OCI-LY1 (cell line): ENCODE measurements around the gene FANCE.

Source experiments
- H2AFZ ChIP-seq: fragments of 200-600 bp; sonication (generic), shearing (Covaris generic); 2 replicates; pipeline ENCODE4 v1.6.0; 2014; ENCODE audit warnings: antibody characterized with exemption, mild to moderate bottlenecking, low read length
- H3F3A ChIP-seq: fragments of 200-600 bp; sonication (generic), shearing (Covaris generic); 2 replicates; pipeline ENCODE4 v1.6.0; 2014; ENCODE audit warnings: mild to moderate bottlenecking, antibody characterized with exemption, low read length, moderate library complexity; ENCODE audit not compliant: insufficient read depth
- H3K27ac ChIP-seq: fragments of 200-600 bp; sonication (generic); 2 replicates; pipeline ENCODE4 v1.5.1; 2014; ENCODE audit warnings: low read length, mixed run types, mild to moderate bottlenecking, low read depth; ENCODE audit not compliant: poor library complexity, severe bottlenecking
- H3K27me3 ChIP-seq: fragments of 200-600 bp; sonication (generic); 2 replicates; pipeline ENCODE4 v1.6.0; 2014; ENCODE audit warnings: antibody characterized with exemption, mild to moderate bottlenecking, low read length, moderate library complexity; ENCODE audit not compliant: insufficient read depth
- H3K36me3 ChIP-seq: fragments of 200-600 bp; sonication (generic); 2 replicates; pipeline ENCODE4 v1.6.1; 2014; ENCODE audit warnings: mild to moderate bottlenecking, antibody characterized with exemption, low read length, moderate library complexity, mixed read lengths; ENCODE audit not compliant: insufficient read depth
- H3K4me1 ChIP-seq: fragments of 200-600 bp; sonication (generic); 2 replicates; pipeline ENCODE4 v1.5.1; 2014; ENCODE audit warnings: mild to moderate bottlenecking, low read length, moderate library complexity; ENCODE audit not compliant: insufficient read depth, severe bottlenecking
- H3K4me2 ChIP-seq: fragments of 200-600 bp; sonication (generic), shearing (Covaris generic); 2 replicates; pipeline ENCODE4 v1.6.1; 2014; ENCODE audit warnings: low read length
- H3K4me3 ChIP-seq: fragments of 200-600 bp; sonication (generic); 2 replicates; pipeline ENCODE4 v1.5.1; 2014; ENCODE audit warnings: low read length, low read depth, mild to moderate bottlenecking, mixed read lengths; ENCODE audit not compliant: poor library complexity, severe bottlenecking
- H3K79me2 ChIP-seq: fragments of 200-600 bp; shearing (Covaris generic); 2 replicates; pipeline ENCODE4 v1.6.1; 2016; ENCODE audit warnings: mixed run types, low read length, mixed read lengths; ENCODE audit not compliant: insufficient read depth
- H3K9ac ChIP-seq: fragments of 200-600 bp; sonication (generic), shearing (Covaris generic); 2 replicates; pipeline ENCODE4 v1.6.1; 2014; ENCODE audit warnings: mild to moderate bottlenecking, low read length, mixed read lengths
- H3K9me2 ChIP-seq: fragments of 200-600 bp; sonication (generic), shearing (Covaris generic); 2 replicates; pipeline ENCODE4 v1.6.1; 2014; ENCODE audit warnings: low read depth, mild to moderate bottlenecking, low read length, mixed read lengths
- H3K9me3 ChIP-seq: fragments of 200-600 bp; shearing (Covaris generic); 2 replicates; pipeline ENCODE4 v1.6.1; 2014; ENCODE audit warnings: low read length, mixed read lengths
- H4K20me1 ChIP-seq: fragments of 200-600 bp; sonication (generic), shearing (Covaris generic); 2 replicates; pipeline ENCODE4 v1.6.0; 2016; ENCODE audit warnings: mild to moderate bottlenecking, low read length; ENCODE audit not compliant: insufficient read depth
- EZH2 ChIP-seq: fragments of 200-600 bp; sonication (generic), shearing (Covaris generic); IDR thresholded peaks from 2 replicates; pipeline ENCODE4 v1.8.0; 2017; ENCODE audit warnings: borderline replicate concordance, mixed run types, mild to moderate bottlenecking, antibody characterized with exemption, low read length, moderate library complexity, mixed read lengths
- TF ChIP-seq, protein P1 (sequence below): fragments of 200-600 bp; sonication (generic), shearing (Covaris generic); IDR thresholded peaks from 2 replicates; pipeline ENCODE4 v1.5.1; 2017; ENCODE audit warnings: mild to moderate bottlenecking, antibody characterized with exemption, low read length, moderate library complexity, mixed read lengths

The FANCE gene

GRCh38 chr6:35449287-35449881, 2.8 kb upstream of the FANCE start:
- H2AFZ ChIP-seq = no peak overlapping the region
- H3K9ac ChIP-seq = no peak overlapping the region
- no peaks in the 10 kb centered on the region; the same call in 1 of the 2 replicates for H3K27me3 ChIP-seq
- no peaks in the 10 kb centered on the region for H3K36me3 ChIP-seq
- H3K4me3 ChIP-seq = no peak overlapping the region
- no peaks in the 10 kb centered on the region for H3K9me3 ChIP-seq
- H3F3A ChIP-seq = no peaks in the 10 kb centered on the region
- no peak overlapping the region for H3K4me2 ChIP-seq
- peaks cover 25% of the 10 kb centered on the region for H3K4me1 ChIP-seq
- H4K20me1 ChIP-seq = no peaks in the 10 kb centered on the region
- no peaks in the 10 kb centered on the region for H3K9me2 ChIP-seq
- no peaks in the 10 kb centered on the region for H3K79me2 ChIP-seq
- H3K27ac ChIP-seq = no peak overlapping the region
- TF ChIP-seq, protein P1, sequence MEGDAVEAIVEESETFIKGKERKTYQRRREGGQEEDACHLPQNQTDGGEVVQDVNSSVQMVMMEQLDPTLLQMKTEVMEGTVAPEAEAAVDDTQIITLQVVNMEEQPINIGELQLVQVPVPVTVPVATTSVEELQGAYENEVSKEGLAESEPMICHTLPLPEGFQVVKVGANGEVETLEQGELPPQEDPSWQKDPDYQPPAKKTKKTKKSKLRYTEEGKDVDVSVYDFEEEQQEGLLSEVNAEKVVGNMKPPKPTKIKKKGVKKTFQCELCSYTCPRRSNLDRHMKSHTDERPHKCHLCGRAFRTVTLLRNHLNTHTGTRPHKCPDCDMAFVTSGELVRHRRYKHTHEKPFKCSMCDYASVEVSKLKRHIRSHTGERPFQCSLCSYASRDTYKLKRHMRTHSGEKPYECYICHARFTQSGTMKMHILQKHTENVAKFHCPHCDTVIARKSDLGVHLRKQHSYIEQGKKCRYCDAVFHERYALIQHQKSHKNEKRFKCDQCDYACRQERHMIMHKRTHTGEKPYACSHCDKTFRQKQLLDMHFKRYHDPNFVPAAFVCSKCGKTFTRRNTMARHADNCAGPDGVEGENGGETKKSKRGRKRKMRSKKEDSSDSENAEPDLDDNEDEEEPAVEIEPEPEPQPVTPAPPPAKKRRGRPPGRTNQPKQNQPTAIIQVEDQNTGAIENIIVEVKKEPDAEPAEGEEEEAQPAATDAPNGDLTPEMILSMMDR = peak; percentile 74; the same call in 1 of the 2 replicates
- no peak for TF ChIP-seq EZH2

GRCh38 chr6:35451354-35452182, 570 bp upstream of the FANCE start:
- H3K9me3 ChIP-seq = no peaks in the 10 kb centered on the region
- peak overlapping the region; percentile 70 for H3K4me2 ChIP-seq
- H3F3A ChIP-seq = no peaks in the 10 kb centered on the region
- no peak overlapping the region for H2AFZ ChIP-seq
- H3K79me2 ChIP-seq = no peaks in the 10 kb centered on the region
- H3K27ac ChIP-seq = no peak overlapping the region
- H3K36me3 ChIP-seq = peaks cover 6% of the 10 kb centered on the region; the same call in 1 of the 2 replicates
- H3K9me2 ChIP-seq = no peaks in the 10 kb centered on the region
- H4K20me1 ChIP-seq = no peaks in the 10 kb centered on the region
- peaks cover 25% of the 10 kb centered on the region for H3K4me1 ChIP-seq
- peak overlapping the region; percentile 73 for H3K4me3 ChIP-seq
- H3K9ac ChIP-seq = peak overlapping the region; percentile 23; the same call in 1 of the 2 replicates
- TF ChIP-seq, protein P1 = no peak
- TF ChIP-seq EZH2 = no peak
- H3K27me3 ChIP-seq = no peaks in the 10 kb centered on the region; the same call in 1 of the 2 replicates

GRCh38 chr6:35453236-35453635, 1.1 kb downstream of the FANCE start:
- Histone ChIP-seq H4K20me1 (no peaks in the 10 kb centered on the region), H3K4me3 (peak overlapping the region; percentile 73), H3K27ac (no peak overlapping the region), H3K27me3 (no peaks in the 10 kb centered on the region; the same call in 1 of the 2 replicates), H3K4me1 (peaks cover 25% of the 10 kb centered on the region), H3K9me3 (no peaks in the 10 kb centered on the region), H3K9ac (peak overlapping the region; percentile 68; the same call in 1 of the 2 replicates), H3F3A (no peaks in the 10 kb centered on the region), H3K36me3 (peaks cover 6% of the 10 kb centered on the region; the same call in 1 of the 2 replicates), H2AFZ (no peak overlapping the region), H3K9me2 (no peaks in the 10 kb centered on the region), H3K4me2 (peak overlapping the region; percentile 70), H3K79me2 (no peaks in the 10 kb centered on the region)
- no peak for TF ChIP-seq EZH2
- TF ChIP-seq, protein P1 = no peak
